GM18873 (cell line): ENCODE data around the gene ASTN2.

Source experiments
- ATAC-seq: cut with Tn5 transposase; IDR thresholded peaks from one replicate; pipeline ENCODE4 v1.9.1; 2021; ENCODE audit warnings: mild to moderate bottlenecking, moderate library complexity, moderate number of reproducible peaks; ENCODE audit not compliant: unreplicated experiment, low FRiP score

The ASTN2 gene

GRCh38 chr9:117305454-117305853 is 109.4 kb downstream of the ASTN2 start:
- no peak for ATAC-seq

GRCh38 chr9:117304549-117304948 is 110.3 kb downstream of the ASTN2 start:
- ATAC-seq = no peak

DNA sequence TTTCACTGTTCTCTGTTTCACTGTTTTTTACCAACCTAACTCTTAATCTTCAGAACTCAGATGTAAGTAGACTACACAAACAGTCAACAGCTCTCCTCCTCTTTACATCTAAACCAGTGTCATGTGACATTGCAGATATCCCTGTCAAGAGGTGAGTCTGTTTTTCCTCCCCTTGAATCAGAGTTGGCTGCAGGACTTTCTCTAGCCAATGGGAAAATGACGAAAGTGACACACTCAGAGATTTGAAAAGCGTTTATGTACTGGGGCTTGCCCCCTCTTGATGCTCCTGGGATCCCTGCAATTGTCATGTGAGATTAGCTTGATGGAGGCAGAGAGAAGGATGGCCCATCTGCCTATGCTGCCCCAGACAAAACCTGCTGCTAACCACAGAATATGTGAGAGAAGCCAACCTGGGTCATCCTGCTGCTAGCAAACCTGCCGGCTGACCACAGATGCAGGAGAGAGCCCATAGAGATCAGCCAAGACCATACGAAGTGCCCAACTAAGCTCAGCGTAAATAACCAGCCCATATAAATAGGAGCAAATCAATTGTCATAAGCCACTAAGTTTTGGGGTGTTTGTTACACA is 111.1 kb downstream of the ASTN2 start:
- ATAC-seq = no peak

DNA sequence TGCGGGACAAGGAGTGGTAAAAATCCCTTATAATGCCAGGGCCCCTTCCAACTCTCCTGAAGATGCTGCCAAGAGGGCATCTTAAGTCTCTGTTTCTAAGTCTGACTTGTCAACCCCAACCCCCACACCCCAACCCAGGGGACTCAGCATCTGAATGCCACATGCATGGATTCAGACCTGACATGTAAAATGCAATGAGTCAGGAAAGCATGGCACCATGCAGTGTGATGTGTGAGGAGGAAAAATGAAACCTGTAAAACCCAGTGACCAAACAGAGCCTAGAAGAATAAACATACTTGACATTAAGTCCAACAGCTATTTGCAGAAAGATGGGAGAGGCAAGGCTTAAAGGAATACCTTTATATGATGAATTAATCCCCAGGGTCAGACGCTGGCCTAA is 112.4 kb downstream of the ASTN2 start:
- ATAC-seq = no peak

DNA sequence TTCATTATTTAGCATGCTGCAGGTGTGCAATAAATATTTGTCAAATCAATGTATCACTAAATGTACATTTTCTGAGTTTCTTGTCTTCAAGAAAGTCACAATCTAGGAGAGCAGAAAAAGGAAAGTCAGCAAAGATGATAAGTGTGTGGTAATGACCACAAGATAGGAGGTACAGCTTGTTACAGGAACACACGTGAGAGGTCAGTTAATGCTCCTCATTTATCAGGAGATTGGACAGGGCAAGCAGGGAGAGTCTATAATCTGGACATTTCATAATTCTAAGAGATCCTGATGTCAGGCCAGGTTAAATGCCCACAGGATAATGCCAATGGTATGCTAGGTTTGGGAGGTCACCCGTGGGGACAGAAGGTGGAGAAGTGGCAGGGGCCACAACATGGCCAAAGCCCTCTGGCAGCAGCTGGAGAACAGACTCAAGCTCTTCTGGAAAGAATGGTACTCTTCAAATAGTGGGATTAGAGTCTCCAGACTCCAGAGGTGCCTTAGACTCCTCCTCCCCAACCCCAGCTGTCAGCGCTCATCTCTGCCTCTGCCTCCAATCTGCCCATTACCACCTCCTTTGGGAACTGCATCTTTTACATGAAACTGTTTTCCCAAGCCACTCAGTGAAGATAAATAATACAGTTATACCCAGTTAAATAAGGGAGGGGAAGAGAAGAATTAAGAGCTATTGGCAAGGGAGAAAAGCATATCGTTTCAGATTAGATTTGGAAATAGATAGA is 114.3 kb downstream of the ASTN2 start:
- no peak for ATAC-seq

DNA sequence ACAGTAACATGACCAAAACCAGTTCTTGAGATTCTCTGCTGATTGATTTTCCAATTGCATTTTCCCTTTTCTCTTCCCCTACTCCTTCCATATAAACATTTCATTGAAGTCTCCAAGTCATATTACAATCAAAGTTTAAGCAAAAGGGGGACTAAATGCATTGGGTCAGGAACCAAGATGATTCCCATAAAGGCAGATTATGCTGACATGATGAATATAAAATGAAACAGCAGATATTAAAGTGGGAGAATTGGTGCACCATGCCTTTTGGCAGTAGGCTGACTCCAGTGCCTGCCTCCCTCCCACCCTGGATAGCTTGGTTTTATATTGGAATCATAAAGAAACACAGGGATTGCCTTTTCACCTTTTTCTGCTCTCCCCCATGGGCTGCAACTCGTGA is 118.4 kb downstream of the ASTN2 start:
- no peak for ATAC-seq

DNA sequence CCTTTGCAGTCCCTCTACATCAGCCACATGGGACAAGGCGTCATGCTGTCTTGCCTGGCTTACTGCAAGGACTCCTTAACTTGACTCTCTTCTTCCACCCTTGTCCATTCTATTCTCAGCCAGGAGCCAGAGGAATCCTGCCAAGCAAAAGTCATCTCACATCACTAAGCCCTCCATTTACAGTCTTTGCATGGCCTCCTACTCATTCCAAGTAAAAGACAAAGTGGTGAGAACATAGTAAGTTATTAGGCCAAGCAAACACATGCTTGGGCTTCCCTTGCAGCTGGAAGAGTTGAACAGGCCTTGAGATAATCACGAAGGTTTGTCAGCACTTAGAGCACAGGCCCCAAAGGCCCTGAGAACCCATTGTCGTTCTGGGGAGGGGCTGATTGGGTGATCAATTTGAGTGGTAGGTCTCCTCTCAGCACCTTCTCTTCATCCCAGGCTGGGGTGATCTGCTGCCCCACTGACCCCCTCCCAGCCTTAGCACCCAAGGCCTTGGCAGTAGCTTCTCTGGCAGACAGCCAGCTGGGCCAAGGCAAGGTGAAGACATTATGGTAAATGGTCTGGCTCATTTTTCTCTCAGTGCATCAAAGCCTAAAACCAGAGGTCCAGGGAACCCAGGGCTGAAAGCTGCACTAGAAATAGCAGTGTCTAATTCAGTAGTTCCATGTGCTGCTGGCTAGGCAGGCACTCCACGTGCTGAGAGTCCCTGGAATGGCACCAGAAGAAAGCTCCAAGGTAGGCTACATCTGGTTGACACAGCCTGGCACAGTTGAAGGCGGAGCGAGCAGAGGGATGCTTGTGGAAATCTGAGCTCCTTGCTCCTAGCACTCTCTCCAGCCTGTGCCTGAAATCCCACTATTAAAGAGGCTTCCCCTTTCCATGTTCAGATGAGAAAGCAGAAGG is 121.4 kb downstream of the ASTN2 start:
- ATAC-seq = no peak

- no peak for ATAC-seq
These were observed 123.8 kb downstream of the ASTN2 start for GRCh38 chr9:117290856-117291622.

DNA sequence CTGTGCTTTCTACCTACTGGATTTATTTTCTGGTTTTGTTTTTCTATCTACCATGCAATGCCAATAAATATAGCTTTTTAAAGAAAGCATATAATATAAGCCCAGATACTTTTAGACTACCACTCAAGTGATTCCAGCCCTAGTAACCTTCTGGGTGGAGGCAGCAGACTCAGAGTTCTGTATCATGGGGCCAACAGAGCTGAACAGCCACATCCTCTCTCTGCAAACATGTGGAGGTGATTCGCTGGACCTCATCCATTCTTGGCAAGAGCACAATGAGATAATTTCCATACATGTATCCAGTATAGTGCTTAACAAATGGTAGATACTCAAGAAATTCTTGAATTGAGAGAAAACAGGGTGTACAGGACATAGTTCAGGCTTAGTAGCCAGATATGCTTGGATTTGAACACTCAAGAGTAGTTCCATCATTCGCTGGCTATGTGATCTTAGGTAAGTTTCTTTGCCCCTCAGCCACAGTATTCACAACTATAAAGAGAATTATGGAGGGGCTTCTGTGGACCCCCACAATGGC is 124.5 kb downstream of the ASTN2 start:
- no peak for ATAC-seq

DNA sequence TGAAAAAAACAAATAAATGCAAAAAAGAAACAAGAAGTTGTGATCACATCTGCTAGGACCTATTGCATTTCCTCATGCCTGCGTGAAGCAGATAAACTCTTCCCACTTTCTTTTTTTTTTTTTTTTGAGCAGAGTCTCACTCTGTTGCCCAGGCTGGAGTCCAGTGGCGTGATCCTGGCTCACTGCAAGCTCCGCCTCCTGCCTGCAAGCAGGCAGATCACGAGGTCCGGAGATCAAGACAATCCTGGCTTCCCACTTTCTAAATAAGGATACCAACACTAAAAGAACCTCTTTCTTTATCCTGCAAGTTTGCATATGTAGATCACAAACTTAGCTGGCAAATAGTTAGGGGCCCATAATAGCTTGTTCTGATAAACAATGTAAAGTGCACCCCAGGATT is 128.6 kb downstream of the ASTN2 start:
- no peak for ATAC-seq

GRCh38 chr9:117284414-117284813 is 130.4 kb downstream of the ASTN2 start:
- ATAC-seq = no peak

DNA sequence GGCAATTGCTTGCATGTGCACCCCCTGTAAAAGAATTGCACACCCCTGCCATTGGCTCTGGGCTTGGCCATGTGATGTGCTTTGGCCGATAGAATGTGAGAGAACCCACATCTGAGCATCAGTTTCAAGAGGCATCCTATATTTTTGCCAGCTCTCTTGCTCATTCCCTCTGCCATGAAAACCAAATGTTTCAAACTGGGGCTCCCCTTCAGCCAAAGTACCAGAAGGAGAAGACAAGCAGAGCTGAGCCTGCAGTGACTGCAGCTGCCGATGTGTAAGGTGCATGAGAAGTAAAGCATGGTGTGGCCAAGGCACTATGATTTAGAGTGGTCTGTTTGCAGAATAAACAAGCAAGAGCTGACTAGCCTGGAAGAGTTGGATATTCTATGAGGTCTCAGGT is 132.3 kb downstream of the ASTN2 start:
- ATAC-seq = no peak

- ATAC-seq = no peak
These were observed 136.3 kb downstream of the ASTN2 start for GRCh38 chr9:117278471-117279035.

GRCh38 chr9:117278020-117278419 is 136.8 kb downstream of the ASTN2 start:
- ATAC-seq = no peak

DNA sequence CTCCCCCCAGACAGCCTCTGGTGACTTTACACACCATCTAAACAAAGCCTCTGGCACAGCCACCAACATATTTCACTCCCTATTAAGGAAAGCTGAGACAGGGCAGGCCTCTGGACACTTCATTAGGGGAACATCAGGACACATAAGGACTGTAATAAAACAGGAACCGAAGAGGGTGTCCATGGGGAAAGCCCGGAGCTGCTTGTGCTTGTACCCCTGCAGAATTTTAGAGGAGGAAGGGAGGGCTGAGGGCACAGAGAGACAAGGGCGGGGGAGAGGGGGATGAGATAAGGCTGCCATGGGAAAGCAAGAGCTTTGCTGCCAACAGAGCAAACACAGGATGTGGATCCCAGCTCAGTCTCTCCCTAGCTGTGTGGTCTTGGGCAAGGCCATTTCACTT is 138.4 kb downstream of the ASTN2 start:
- ATAC-seq = no peak

DNA sequence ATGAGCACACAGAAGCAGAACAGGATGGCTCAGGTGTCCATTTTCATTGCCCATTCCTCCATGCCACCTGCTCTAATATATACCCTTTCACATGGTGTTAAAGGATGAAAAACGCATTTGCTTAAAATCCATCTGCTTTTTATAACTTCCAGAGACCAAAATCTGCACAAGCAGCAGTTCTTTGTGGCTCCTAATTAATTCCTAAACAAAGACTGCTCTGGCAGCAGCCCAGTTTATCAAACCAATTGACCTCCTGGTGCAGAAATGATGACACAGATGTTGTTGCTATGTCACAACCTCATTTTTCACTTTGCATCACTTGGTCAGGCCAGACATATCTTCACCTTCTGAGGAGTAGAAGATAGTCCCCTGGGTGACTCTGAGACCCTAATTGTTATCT is 141.2 kb downstream of the ASTN2 start:
- ATAC-seq = no peak

GRCh38 chr9:117268847-117269446 is 145.9 kb downstream of the ASTN2 start:
- ATAC-seq = no peak

- ATAC-seq = no peak
These were observed 147.9 kb downstream of the ASTN2 start for GRCh38 chr9:117266855-117267497.

DNA sequence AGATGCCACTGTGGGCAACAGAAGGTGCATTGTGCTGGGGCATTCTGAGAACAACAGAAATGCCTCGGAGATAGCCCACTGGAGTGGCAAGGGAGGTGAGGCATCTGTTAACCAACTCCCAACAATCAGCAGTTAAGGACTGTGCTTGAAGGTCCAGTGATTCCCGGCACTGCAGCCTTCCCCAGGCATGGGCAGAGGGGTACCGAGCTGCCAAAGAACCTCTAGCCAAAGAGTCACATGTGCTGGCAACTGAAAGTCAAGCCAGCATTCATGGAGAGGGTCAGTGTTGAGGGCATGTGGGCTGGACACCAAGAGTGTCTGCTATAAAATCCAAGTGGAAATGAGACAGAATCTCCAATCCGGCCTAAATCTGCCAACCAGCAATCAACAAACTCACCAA is 149.6 kb downstream of the ASTN2 start:
- no peak for ATAC-seq
